22Rv1 (cell line): Measurements from ENCODE around the gene CUL7.

Experiments used
- ZFX ChIP-seq: fragments of 450-650 bp; IDR thresholded peaks from 2 replicates; pipeline ENCODE4 v1.6.1; 2017; ENCODE audit warnings: antibody characterized with exemption, borderline replicate concordance
- TF ChIP-seq, protein P1 (sequence below): fragments of 450-650 bp; IDR thresholded peaks from 2 replicates; pipeline ENCODE4 v1.5.1; 2017; ENCODE audit warnings: mild to moderate bottlenecking

GRCh38 chr6:43013097-43013842 is 40.4 kb downstream of the CUL7 start:
- TF ChIP-seq, protein P1, sequence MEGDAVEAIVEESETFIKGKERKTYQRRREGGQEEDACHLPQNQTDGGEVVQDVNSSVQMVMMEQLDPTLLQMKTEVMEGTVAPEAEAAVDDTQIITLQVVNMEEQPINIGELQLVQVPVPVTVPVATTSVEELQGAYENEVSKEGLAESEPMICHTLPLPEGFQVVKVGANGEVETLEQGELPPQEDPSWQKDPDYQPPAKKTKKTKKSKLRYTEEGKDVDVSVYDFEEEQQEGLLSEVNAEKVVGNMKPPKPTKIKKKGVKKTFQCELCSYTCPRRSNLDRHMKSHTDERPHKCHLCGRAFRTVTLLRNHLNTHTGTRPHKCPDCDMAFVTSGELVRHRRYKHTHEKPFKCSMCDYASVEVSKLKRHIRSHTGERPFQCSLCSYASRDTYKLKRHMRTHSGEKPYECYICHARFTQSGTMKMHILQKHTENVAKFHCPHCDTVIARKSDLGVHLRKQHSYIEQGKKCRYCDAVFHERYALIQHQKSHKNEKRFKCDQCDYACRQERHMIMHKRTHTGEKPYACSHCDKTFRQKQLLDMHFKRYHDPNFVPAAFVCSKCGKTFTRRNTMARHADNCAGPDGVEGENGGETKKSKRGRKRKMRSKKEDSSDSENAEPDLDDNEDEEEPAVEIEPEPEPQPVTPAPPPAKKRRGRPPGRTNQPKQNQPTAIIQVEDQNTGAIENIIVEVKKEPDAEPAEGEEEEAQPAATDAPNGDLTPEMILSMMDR = no peak
- no peak for TF ChIP-seq ZFX
